COR-L47 (cell line): ENCODE data around the gene SHROOM3.
"Not testable (repeated sequence)": the region's sequence is repeated elsewhere in the genome, so short reads cannot be mapped to it uniquely, and the experiment has no call there.

ENCODE experiments used
- DNase-seq: peaks from one replicate; lab custom pipeline; 2025; lab: John Stamatoyannopoulos, UW

Gene SHROOM3

DNA sequence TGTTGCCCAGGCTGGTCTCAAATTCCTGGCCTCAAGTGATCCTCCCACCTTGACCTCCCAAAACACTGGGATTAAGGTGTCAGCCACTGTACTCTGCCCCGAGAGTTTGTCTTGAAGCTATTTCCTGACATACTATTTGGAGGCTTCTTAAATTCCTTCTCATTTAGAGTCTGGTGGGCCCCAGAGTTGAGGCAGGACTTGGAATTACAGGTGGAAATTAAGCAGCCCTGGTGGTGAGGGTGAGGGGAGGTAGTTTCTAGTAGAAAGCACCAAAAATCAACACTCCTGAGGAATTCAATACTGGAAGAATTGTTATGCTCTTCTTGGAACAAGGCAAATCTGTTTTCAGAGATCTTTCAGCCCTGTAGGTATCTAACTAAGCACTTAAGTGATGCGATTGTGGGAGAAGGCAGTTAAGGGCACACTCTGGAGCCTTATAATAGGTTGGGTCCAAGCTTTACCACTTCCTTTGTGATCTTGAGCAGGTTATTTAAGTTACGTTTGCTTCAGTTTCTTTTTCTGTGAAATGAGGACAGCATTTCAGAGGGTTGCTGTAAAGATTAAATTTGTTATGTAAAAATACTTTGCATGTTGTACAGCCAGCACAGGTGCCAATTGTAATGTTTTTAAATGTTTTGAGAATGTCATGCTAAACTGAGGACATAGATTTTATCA, 262.2 kb downstream of the SHROOM3 start:
- DNase-seq, result no peak

DNA sequence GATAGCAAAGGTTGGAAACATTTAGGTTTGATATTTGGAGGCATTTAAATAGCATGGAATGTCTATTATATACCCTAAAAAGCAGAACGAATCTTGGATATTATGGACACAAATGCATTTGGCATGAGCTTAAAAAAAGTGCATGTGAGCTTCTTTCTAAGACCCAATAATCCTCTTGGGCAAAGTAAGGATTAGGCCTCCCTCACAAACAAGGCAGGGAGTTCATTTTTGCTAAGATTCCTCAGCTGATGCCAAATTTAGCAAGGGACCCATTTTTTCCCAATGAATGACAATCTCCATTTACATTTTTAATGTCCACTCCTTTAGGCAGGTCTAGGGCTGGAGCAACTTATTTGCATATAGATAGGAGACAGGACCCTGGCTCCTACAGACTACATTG, 263.1 kb downstream of the SHROOM3 start:
- no peak for DNase-seq

DNA sequence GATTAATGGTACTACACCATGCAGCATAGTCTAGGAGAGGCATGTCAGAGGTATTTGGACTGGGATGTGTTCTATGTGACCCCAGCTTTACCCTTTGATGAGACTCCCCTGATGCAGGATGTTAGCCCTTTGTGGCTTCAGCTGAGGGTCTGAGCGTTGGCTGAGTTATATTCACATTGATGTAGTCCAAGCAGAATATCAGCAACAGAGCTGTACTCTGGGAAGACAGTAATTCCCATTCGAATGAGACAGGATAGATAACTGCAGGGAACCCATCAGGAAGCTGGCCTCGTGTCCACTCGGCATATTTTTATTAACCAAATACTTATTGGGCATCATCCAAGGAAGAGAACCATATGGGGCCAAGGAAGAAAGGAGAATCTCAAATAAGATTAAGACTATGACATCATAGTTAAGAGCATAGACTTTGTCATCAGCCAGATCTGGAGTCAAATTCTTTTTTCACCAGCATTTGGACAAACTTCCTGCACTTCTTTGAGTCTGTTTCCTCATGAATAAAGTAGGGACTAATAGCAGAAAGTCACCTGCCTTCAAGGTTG, 264.8 kb downstream of the SHROOM3 start:
- DNase-seq, result no peak

DNA sequence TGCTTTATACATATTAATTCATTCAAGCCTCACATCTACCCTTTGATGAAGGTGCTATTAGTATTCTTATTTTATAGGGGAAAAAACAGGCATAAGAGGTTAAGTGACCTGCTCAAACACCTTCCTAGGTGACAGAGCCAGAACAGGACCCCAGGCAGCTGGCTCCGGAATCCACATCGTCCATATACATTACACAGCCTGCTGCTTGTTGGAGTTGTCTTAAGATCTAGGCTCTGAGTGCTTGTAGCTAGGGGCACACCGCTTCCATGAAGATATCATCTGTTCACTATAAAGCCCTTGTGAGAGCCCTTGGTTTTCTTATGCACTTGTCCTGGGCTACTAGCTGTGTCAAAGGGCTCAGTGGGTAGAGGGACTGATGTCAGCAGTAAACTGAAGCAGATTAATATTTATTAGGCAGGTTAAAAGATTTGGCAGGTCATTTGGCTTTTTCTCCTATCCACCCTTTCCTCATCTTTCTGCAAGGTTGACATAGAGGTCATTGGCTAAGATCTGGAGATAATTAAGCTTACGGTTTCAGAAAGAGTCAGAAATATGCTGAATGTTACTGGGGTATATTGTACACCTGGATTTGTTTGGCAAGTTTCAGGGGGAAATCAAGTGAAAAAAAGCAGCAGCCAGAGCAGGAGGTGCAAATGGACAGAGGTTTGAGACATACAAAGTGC, 267.6 kb downstream of the SHROOM3 start:
- no peak for DNase-seq

DNA sequence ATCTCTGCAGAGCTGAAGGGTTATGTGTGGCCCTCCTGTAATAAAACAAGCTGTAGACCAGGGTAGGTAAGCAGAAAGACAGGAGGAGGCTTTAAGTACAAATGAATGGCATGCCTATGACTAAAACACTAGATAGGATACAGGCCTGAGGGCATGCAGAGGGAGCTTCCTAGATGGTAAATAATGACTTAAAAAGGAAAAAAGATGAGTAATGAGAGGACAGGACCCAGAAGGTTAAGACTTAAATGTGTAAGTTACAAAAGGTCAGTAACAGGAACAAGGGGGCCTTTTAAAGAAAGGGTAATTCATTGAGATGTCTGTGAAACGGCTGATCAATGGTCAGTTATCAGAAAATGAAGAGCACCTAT, 268.1 kb downstream of the SHROOM3 start:
- DNase-seq, result no peak

DNA sequence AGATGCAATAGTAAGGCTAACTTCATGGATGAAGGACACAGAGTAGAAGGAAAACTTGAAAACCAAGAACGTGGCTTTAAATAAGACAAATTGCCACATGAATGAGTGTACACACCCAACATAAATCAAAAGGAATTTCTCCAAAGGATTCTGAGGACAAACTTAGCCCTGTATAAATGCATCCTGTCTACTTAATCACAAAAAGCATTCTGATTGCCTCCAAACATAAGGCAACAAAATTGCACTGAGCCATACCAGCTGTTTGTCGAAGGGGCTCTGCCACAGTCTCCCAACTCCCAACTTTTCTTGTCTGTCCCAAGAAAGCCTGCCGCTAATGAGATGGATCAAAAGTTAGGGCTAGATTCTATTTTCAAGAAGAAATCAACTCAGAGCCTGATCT, 268.6 kb downstream of the SHROOM3 start:
- no peak for DNase-seq

DNA sequence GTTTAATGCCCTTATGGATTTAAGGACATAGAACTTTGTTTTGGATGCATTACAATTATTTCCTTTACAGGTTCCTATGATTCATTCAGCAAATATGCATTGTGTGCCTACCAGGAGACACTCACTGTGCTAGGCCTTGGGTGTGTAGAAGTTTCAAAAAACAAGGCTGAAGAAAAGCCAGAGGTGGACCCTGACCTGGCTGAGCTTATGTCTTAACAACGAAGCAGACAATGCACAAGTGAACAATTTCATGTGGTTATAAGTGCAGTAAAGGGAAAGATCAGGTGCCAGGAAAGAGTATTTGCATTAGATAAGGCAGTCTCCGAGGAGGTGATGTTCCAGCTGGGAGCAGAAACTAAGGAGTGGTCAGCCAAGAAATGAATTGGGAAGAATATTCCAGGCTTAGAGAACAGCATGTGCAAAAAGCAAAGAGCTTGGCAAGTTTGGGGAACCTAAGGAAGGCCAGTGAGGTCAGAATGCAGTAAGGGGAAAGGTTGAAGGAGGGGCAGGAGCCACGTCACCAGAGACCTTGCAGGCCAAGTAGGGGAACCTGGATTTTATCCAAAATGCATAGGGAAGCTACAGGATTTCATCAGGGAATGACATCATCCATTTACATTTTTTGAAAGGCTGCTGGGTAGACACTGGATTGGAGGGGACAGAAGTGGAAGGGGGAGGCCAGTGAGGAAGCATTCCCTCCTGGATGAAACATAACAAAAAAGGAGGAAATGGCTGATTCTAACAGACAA, 269.3 kb downstream of the SHROOM3 start:
- DNase-seq, result no peak

DNA sequence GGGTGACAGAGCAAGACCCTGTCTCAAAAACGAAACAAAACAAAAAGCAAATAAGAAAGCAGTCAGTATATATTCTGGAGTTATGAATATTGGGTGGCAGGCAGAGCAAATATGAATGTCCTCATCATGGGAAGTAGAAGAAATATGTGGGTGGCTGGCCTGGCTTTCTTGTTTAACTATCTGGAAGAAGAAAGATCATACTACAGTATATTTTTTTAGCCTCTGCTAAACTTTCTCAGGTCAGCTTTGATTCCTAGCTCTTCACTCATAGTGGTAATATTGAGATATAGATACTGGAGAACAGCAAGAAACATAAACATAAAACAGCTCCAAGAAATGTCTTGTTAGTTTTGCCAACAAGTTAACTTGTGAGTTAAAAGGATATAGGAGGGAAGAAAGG, 270.4 kb downstream of the SHROOM3 start:
- no peak for DNase-seq

DNA sequence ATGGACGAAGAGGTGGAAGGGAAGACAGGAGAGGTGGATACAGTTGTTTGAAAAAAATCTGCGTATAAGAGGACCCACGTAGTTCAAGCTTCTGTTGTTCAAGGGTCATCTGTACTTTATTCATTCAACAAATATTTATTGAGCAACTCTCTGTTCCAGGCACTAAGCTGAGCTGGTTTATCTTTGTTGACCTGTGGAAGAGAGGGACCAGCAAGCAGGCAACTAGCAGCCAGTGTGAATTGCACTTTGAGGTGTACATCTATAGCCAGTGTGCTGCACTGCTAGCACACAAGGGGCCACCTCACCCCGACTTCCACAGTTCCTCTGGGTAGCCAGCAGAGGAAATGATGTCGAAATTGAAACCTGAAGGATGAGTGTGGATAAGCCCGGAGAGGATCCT, 271.6 kb downstream of the SHROOM3 start:
- DNase-seq, result no peak

DNA sequence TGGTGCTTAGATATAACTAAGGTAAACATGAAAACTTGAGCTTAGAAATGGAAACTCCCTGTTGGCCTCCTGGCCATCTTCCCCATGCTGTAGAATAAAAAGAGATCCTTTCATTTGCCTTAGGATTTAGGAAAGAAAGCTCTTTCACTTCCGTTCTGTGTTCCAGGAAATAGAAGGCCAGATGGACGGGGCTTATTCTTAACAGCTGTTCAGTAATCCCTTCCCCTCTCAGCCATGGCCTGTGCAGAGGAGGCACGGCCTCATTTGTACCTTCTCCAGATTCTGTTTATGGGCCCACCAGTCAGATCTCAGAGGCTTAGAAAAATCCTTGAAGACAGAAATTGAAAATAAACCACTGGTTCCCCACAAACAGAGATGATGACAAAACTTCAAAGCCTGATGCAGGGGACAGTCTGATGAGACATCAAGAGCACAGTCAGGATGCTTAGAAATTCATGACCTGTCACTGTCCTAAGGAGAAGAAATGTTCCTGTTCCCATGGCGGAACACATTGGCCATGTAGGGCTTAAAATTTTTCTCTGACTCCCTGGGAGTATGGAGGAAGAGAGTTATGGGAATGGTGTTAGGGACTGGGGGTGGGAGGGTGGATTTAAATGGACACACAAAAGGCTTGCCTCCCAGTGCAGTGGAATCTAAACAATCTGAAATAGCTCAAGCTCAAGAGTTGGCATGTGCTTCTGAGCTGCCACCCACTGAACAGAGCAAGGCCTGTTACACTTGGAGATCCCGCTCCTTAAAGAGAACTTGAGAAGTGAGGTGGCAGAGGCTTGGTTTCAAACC, 274.1 kb downstream of the SHROOM3 start:
- no peak for DNase-seq

DNA sequence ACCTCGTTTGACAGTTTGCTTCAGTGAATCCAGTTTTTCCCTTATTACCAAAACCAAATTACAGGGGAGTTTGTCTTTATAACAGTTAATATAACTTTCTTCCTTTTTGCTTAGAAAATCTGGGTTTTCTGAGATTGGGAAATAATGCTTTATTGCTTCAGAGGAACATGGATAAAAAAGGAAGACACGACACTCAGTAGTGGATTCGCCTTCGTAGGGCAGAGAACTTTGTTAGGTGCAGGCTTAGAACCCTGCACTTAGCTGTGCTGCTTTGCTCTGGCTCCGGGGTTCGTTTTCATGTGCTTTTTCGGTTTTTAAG, 274.7 kb downstream of the SHROOM3 start:
- no peak for DNase-seq

DNA sequence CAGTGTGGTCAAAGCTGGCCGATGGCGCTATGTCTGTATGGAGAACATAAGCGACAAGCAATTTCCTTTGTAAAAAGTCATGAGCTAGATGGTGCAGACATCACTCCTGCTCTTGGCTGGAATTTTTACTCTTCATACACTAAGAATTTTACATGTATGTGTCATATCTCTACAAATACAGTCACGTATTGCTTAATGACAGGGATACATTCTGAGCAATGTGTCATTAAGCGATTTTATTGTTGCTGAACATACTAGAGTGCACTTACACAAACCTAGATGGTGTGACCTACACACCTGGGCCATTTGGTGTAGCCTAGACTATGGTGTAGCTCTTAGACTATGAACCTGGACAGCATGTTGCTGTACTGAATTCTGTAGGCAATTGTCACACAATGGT, 277.5 kb downstream of the SHROOM3 start:
- no peak for DNase-seq

DNA sequence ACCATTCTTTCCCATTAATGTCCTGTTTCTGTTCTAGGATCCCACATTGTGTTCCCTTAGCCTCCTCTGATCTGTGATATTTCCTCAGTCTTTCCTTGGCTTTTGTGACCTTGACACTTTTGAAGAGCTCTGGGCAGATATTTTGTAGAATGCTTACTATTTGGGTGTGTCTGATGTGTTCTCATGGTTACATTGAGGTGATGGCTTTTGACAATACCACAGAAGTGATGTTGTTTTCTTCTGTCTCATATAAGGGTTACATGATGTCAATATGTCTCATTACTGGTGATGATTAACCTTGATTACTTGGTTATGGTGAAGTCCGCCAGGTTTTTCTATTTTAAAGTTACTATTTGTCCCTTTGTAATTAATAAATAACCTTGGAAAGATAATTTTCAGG, 279.2 kb downstream of the SHROOM3 start:
- DNase-seq, result no peak

DNA sequence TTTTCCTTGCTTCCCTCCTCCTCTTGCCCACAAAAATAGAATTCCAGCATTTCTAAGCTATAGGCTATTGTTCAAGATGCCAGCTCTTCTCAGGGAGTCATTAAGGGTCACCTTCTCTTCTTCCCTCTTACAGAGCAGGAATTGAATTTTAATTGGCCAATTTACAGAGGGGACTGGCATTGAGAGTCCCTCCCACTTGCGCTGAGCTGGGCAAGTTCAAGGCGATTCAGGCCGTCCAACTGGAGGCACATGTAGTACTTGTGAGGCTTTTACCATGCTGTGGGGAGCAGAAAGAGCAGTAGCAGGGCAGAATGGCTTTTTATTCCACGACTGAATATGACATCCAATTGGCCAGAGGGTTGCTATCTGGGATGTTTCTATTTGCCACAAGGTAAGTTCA, 281.0 kb downstream of the SHROOM3 start:
- DNase-seq, result no peak

DNA sequence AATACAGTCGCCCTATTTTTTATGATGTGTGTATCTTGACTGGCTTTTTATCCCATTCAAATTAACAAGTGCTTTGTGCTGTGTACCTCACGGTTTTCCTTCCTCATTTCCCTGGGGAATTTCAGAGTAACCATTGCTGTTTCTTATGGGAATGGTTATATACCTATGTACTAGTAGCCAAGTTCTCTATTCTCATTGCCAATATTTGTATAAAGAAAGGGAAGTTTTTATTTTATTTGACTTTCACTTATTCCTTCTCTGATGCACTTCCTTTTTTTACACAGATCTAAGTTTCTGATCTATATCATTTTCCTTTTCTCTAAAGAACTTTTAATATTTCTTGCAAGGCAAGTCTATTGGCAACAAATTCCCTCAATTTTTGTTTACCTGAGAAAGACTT, 281.6 kb downstream of the SHROOM3 start:
- no peak for DNase-seq

DNA sequence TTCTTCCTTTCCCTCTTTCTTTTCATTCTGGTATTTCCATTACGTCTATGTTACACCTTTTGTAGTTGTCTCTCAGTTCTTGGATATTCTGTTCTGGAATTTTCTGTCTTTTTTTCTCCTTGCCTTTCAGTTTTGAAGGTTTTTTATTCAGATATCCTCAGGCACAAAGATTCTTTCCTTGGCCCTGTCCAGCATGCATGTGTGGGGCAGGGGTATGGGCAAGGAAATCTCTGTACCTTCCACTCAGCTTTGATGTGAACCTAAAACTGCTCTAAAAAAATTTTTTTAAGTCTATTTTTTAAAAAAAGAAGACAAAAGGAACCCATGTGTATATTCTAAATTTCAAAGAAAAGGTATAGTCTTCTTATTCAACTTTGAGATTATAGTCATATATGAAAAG, 282.4 kb downstream of the SHROOM3 start:
- DNase-seq, result no peak

DNA sequence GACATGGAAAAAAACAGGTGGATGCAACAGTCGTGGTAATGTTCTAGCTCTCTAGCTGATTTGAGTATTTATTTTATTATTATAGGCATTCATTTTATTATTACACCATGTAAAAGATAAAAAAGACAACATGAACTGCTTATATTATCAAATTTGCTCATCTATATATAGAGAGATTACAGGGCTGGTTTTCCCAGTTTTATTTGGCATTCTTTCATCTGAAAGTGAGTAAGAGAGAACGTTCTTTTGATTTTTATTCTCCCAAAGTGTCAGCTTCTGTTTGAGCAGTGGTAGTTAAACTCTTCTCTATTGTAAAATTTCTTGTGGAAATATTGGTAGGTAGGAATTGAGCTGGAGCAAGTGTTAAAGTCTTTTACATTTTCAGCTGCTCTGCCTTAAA, 283.0 kb downstream of the SHROOM3 start:
- DNase-seq, result no peak

DNA sequence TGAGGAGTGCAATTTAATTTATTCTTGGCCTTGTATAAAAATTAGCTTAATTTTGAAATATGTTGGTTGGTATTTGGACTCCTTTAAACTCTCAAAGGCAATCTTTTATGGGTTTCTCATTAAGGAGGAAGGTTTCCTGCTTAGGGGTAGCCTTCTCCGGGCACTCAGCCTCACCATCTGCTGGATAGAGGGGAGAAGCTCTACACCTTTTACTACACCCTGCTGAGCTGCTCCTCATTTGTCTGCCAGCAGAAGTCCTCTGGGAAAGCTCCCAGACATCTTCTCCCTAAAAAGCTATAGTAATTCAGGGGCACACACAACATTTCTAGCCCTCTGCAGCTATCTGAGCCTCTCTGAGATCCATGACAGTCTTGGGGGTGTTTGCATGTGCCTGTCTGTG, 283.8 kb downstream of the SHROOM3 start:
- peak; percentile 11 for DNase-seq

DNA sequence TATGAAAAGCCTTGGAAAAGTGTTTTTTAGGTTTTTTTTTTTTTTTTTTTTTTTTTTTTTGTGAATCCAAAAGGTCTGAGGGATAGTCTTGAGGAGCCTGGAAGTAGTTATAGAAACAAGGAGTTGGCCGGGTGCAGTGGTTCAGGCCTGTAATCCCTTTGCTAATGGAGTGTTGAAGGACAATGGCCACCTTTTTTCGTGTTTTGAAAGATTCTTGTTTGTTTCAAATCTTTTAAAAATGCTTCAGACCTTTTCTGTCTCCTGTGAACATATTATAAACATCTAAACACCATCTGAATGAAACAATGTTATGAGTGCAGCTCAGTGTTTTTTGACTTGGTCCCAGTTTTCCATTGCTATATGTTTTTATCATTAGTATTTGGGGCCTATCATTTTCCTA, 285.1 kb downstream of the SHROOM3 start:
- DNase-seq, result no peak

DNA sequence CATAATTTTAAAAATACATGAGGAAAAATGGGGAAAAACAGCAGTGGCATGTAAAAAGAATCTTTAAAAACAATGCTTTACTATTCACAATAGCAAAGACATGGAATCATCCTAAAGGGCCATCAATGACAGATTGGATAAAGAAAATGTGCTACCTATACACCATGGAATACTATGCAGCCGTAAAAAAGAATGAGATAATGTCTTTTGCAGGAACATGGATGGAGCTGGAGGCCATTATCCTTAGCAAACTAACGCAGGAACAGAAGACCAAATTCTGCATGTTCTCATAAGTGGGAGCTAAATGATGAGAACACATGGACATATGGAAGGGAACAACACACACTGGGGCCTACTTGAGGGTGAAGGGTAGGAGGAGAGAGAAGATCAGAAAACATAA, 287.1 kb downstream of the SHROOM3 start:
- DNase-seq, result not testable (repeated sequence)

DNA sequence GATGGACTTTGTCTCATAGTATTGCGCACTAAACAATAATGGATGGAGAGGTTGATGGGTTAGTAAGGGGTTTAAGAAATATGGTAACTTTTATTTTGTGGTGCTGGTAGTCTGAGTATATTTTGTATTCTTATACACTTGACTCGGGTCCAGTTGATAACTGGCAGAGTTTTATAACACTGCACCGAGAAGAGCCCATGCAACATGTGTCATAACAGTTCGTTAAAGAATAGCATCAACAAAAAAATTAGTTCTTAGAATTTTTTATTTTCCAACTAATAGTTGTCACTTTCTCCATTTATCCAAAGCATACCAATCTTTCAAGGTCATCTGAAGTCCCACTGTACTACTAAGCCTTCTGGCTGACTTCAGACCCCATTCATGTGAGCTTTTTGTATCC, 287.8 kb downstream of the SHROOM3 start:
- DNase-seq, result no peak

DNA sequence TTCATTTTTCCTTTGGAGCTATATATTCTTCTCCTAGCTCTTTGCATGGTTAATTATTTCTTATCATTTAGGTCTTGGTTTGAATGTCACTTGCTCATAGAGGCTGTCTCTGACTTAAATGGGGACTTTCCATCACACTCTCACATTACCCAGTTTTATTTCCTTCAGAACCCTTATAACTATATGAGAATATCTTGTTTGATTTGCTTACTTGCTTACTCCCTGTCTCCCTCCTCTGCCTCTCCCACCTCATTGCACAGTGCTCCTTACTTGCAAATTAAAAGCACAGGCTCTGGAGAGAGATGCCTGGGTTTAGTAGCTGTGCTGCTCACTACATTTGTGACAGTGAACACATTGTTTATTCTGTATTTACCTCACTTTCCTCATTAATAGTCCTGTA, 288.3 kb downstream of the SHROOM3 start:
- no peak for DNase-seq
